Frontal cortex (tissue), 4 donors: ENCODE measurements around the gene KRT6B. TPM values are rescaled to one million over a fixed set of nuclear protein-coding genes. Genes with fewer than 3 reads are reported as not detected.
"Not testable (repeated sequence)": the region's sequence is repeated elsewhere in the genome, so short reads cannot be mapped to it uniquely, and the experiment has no call there.

Experiments
- DNase-seq, 2 donors: peaks; one replicate each; pipeline ENCODE4 v3.0.0; 2012; ENCODE audit warnings: low spot score in 2 of 2
- FAIRE-seq: peaks from 2 replicates; lab custom pipeline; 2012; peaks lifted over from hg19 to GRCh38; lab: Jason Lieb, UNC
- total RNA-seq: library from RNA; depleted of rRNA; stranded (reverse); fragments of >200 nt; gene quantifications from one replicate; pipeline ENCODE4 v1.2.3, GENCODE V29; 2014
- donor health status: control.
- donor health status: control.
- donor health status: control.

KRT6B gene
- total RNA-seq: not detected

DNA sequence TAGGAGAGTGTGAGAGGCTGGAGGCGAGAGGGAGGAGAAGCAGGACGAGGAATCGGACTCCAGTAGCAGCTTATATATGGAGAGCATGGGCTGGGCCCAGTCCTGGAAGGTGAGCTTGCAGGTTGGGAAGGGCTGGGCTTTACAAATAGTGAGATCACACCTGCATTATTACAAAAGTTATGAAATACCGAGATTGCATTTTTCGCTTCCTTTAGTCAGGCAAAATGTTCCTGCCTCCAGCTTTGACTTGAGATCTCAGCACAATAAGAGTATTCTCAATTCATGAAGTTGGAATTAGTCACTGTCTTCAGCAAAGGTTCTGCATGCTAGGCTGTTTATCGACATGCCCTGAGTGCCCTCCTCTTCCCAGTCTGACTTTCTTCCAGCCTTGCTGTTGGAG, at the start of gene KRT6B:
Gene KRT6B, minus strand, starts transcription at position 46 of the 400 bp plus-strand sequence. CDS start 68 bp downstream, outside the sequence.
- no peak for DNase-seq
- FAIRE-seq: no peak

- FAIRE-seq (no peak), DNase-seq (no peak)
Observed at GRCh38 chr12:52501490-52501889, 49.5 kb upstream of the KRT6B start.

DNA sequence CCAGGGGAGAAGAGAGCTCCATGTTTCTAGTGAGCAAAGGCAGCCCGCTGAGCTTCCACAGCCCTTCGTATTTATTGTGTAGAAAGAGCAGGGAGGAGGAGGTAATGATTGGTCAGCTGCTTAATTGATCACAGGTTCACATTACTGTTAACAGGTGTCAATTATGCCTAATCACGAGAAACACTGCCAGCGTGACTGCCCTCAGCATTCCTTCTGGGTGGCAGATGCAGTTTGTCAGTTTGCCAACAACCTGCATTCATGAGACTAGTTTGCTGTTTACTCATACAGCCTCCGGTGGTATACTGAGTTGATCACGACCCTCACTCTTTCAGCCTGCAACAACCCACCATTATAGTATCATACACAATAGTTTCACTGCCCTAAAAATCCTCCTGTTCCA, 48.6 kb upstream of the KRT6B start:
- not testable (repeated sequence) for DNase-seq, FAIRE-seq

DNA sequence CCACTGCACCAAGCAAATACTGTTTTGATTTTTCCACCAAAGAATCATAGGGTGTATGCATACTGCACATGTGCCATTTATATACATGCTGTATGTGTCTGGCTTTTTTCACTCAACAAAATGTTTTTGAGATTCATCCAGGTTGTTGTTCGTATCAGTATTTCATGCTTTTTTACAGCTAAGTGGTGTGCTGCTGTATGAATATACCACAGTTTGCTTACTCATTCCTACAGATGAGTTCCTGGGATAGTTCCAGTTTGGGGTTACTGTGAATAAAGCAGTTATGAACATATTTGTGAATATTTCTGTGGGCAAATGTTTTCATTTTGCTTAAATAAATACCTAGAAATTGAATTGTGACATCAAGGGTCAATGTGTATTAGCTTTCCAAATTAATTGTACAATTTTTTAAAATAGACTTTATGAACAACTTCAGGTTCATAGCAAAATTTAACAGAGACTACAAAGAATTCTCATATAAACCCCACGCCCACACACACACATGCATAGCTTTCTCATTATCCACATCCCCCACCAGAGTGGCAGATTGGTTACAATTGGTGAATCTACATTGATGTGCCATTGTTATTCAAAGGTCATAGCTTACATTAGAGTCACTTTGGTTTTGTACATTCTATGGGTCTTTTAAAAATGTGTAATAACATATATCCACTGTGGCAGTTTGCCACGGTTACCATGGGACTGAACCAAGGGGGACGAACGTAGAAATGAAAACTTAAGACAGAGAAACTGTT, 48.0 kb upstream of the KRT6B start:
- DNase-seq (no peak), FAIRE-seq (no peak)

GRCh38 chr12:52498946-52499345, 47.0 kb upstream of the KRT6B start:
- FAIRE-seq (no peak), DNase-seq (no peak)

DNA sequence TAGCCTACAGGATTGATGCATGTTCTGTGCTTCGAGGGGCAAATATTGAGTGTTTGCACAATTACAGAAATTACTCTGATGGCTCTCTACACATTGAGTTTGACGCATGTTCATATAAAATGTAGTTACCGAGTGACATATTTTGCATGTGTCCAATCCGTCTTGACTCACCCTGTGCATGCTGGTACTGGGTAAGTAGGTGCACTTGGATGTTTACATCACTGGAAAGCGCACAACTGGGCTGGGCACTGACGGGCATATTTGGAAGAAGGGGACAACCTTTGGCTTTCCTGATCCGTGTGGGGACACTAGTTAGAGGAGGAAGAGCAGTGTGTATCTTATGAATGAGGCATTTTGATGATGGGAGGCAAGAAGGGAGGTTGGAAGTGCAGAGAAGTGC, 46.0 kb upstream of the KRT6B start:
- DNase-seq (no peak), FAIRE-seq (no peak)

DNA sequence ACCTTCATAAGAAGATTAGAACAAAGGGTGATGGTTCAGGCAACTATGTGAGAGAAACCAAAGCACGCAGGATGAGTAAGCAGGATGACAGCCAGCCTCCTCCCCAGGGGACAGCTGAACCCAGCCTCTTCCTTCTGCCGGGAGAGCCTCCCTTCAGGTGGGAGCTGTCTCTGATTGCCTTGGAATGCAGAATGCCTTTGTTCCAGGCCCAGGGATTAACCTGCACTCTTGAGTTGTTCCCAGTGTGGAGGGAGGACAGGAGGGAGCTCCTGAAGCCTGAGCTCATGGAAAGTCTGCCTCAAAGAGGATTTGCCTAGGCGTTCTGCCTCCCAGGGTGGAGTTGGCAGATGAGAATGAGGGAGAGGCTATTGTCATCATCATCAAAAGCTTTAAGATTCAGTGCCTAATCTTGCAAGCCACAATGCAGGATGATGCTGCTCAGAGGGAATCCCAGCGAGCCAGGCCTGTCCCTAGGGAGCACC, 44.7 kb upstream of the KRT6B start:
- no peak for DNase-seq
- FAIRE-seq: no peak

GRCh38 chr12:52496054-52496453, 44.1 kb upstream of the KRT6B start:
- FAIRE-seq (no peak), DNase-seq (no peak)

GRCh38 chr12:52495389-52495788, 43.4 kb upstream of the KRT6B start:
- no peak for DNase-seq
- FAIRE-seq: no peak

DNA sequence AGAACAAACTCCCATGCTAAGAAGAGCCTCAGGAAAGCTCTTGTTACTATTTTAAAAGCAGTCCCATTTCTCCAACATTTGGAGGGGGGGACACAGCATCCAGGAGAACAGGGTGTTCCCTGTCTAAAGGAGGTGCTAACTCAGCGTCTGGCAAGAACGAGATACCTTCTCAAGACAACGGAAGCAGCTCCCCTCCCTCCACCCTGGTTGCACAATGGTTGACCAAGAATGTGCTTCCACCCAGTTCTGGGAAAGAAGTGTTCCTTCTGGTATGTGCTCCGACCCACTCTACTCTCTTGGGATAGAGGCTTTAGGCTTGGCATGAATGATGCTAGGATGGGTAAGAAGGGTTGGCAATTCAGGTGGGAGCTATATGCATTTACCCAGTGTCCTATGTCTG, 42.6 kb upstream of the KRT6B start:
- DNase-seq: no peak
- FAIRE-seq: no peak

- FAIRE-seq (no peak), DNase-seq (no peak)
Observed at GRCh38 chr12:52494100-52494499, 42.2 kb upstream of the KRT6B start.

- DNase-seq (no peak), FAIRE-seq (no peak)
Observed at GRCh38 chr12:52493172-52493571, 41.2 kb upstream of the KRT6B start, which contains the start of gene KRT6A. Gene KRT6A, minus strand, starts transcription at chr12:52493257. Its CDS starts 69 bp downstream, at chr12:52493188.

- DNase-seq, FAIRE-seq: not testable (repeated sequence)
Observed at GRCh38 chr12:52492405-52492804, 40.5 kb upstream of the KRT6B start.

DNA sequence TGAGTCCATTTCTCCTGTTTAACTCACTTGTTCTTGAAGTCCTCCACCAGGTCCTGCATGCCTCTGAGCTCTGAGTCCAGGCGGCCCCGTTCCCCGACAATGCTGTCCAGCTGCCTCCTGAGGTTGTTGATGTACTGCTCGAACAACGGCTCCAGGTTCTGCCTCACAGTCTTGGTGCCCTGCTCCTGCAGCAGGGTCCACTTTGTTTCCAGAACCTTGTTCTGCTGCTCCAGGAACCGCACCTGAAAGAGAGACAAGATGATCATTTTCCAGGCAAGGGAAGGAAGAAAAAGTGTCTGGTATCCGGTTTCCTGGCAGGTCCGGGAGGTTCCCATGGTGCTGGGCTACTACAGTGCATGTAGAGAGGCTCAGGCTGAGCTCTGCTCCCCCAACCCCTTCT, 39.5 kb upstream of the KRT6B start:
- not testable (repeated sequence) for DNase-seq, FAIRE-seq

DNA sequence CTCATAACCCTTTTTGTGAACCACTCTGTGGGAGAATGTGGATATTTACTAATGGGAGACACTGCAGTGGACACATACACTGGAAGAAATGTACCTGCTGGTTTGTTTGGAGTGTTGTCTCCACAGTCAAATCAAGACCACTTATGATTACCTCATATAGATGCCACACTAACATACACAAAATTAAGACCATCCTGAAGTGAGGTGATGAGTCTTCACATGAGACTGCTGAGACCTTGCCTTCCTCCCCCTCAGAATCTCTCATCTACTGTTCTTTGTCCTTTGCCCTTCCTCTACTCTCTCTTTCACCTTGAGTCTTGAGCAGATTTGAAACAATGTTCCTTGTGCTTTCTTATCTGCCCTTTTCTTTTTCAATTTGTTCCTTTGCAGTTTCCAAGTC, 36.8 kb upstream of the KRT6B start:
- no peak for FAIRE-seq

DNA sequence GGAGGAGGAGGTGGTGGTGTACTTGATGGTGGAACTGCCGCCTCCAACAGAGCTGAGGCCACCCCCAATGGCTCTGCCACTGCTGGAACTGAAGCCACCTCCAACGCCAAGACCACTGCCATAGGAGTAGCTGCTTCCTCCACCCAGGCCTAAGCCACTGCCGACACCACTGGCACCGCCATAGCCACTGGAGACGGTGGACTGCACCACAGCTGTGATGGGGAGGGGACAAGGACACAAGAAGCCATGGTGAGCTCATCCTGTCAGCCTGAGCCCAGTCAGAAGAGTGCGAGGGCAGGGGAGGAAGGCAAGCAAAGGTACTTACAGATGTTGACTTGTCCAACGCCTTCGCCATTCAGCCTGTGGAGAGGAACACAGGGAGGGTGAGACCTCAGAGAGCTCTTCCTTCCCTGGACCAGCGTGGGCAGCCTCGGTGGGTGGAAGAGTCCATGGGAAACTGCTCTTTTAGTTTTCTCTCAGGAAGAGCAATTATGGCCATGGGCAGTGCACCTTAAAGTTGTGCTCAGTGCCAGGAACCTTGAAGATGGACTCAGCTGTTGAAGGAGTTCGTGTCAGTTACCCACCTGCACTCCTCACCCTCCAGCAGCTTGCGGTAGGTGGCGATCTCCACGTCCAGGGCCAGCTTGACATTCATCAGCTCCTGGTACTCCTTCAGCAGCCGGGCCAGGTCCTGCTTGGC, 35.9 kb upstream of the KRT6B start:
- not testable (repeated sequence) for FAIRE-seq, DNase-seq

More for the DNA sequence above, 36.8 kb upstream of the KRT6B start:
- no peak for DNase-seq

- no peak for FAIRE-seq
- DNase-seq: no peak
Observed at GRCh38 chr12:52487211-52487610, 35.3 kb upstream of the KRT6B start.

GRCh38 chr12:52486166-52487105, 34.5 kb upstream of the KRT6B start:
- FAIRE-seq: no peak

GRCh38 chr12:52480073-52480472, 28.1 kb upstream of the KRT6B start:
- FAIRE-seq (no peak), DNase-seq (no peak)

More at GRCh38 chr12:52486166-52487105, 34.5 kb upstream of the KRT6B start:
- no peak for DNase-seq

DNA sequence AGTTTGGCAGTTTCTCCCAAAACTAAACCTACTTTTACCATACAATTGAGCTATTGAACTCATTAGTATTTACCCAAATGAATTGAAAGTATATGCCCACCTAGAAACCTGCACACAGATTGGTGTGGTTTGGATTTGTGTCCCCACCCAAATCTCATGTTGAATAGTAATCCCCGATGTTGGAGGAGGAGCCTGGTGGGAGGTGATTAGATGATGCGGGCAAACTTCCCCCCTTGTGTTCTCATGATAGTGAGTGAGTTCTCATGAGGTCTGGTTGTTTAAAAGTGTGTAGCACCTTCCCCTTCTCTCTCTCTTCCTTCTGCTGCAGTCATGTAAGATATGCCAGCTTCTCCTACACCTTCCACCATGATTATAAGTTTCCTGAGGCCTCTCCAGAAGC, 25.7 kb upstream of the KRT6B start:
- no peak for FAIRE-seq
- DNase-seq: no peak
